ENCODE results near the gene SLU7.
"Not testable (repeated sequence)": the region's sequence is repeated elsewhere in the genome, so short reads cannot be mapped to it uniquely, and the experiment has no call there.

SLU7 gene

GRCh38 chr5:160449458-160449857, 30.6 kb upstream of the SLU7 start:
- Histone ChIP-seq H3K27me3 (ENCODE audit: insufficient read depth, low read length) (no peaks in the 10 kb centered on the region), H3K9ac (ENCODE audit: low read depth, low read length) (no peak overlapping the region), H3K27ac (ENCODE audit: low read depth, low read length) (no peak overlapping the region), H3K9me3 (ENCODE audit: insufficient read depth, low read depth, low read length) (no peaks in the 10 kb centered on the region), H3K4me1 (ENCODE audit: insufficient read depth, low read length) (no peaks in the 10 kb centered on the region), H3K36me3 (ENCODE audit: insufficient read depth, low read length) (no peaks in the 10 kb centered on the region), H3K4me3 (ENCODE audit: low read length) (no peak overlapping the region)
- WGBS: 95% methylated on average over 3 of the region's 3 CpGs

DNA sequence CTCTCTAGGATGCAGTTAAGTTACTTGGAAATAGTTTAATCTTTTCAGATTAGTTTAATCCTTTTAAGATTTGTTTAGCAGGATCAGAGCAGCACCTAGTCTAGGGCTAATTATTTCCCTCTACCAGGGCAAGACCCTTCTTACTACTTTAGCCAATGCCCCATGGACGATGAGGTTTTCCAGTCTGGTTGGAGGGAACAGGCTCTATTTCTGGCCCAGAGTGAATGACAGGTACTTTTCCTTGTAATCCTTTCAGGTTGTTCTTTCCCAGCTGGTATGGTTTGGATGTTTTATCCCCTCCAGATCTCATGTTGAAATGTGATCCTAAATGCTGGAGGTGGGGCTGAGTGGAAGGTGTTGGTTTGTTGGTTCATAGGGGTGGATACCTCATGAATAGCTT, 30.0 kb upstream of the SLU7 start:
- Histone ChIP-seq H3K36me3 (ENCODE audit: insufficient read depth, low read length) (no peaks in the 10 kb centered on the region), H3K4me1 (ENCODE audit: insufficient read depth, low read length) (no peaks in the 10 kb centered on the region), H3K4me3 (ENCODE audit: low read length) (no peak overlapping the region), H3K27me3 (ENCODE audit: insufficient read depth, low read length) (no peaks in the 10 kb centered on the region), H3K27ac (ENCODE audit: low read depth, low read length) (no peak overlapping the region), H3K9me3 (ENCODE audit: insufficient read depth, low read depth, low read length) (no peaks in the 10 kb centered on the region), H3K9ac (ENCODE audit: low read depth, low read length) (no peak overlapping the region)
- WGBS: 84% methylated on average over 1 of the region's 1 CpG

DNA sequence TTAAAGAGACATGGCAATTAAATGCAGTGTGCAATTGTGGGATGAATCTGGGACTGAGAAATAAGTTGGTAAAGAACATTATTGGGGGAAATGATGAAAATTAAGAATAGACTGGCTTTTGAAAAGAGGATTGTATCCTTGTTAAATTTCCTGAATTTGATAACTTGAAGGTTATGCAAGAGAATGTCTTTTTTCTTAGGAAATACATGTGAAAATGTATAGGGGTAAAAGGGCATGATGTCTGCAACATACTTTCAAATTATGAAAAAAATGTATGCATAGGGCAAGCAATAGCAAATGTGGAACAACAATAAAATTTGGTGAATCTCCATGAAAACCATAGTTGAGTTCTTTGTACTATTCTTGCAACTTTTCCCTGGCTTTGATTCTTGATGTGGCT, 26.9 kb upstream of the SLU7 start:
- no peak overlapping the region for H3K4me3 ChIP-seq (ENCODE audit: low read length)
- H3K36me3 ChIP-seq (ENCODE audit: insufficient read depth, low read length): no peaks in the 10 kb centered on the region
- no peak overlapping the region for H3K27ac ChIP-seq (ENCODE audit: low read depth, low read length)

DNA sequence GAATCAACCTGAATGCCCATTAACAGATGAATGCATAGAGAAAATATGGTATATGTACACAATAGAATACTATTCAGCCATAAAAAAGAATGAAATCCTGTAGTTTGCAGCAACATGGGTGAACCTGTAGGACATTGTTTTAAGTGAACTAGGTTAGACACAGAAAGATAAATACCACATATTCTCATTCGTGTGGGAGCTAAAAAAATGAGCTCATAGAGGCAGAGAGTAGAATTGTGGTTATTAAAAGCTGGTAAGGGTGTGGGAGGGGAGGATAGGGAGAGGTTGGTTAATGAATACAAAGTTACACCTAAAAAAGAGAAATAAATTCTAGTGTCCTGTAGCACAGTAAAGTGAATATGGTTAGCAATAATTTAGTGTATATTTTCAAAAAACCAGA, 26.3 kb upstream of the SLU7 start:
- no peak overlapping the region for H3K27ac ChIP-seq (ENCODE audit: low read depth, low read length)
- 100% methylated on average over 1 of the region's 1 CpG for WGBS
- no peak overlapping the region for H3K9ac ChIP-seq (ENCODE audit: low read depth, low read length)
- no peaks in the 10 kb centered on the region for H3K27me3 ChIP-seq (ENCODE audit: insufficient read depth, low read length)
- H3K4me3 ChIP-seq (ENCODE audit: low read length): no peak overlapping the region
- H3K4me1 ChIP-seq (ENCODE audit: insufficient read depth, low read length): no peaks in the 10 kb centered on the region; the same call in 1 of the 2 replicates
- no peaks in the 10 kb centered on the region for H3K36me3 ChIP-seq (ENCODE audit: insufficient read depth, low read length)
- H3K9me3 ChIP-seq (ENCODE audit: insufficient read depth, low read depth, low read length): no peaks in the 10 kb centered on the region

More for the DNA sequence above, 26.9 kb upstream of the SLU7 start:
- H3K27me3 ChIP-seq (ENCODE audit: insufficient read depth, low read length): no peaks in the 10 kb centered on the region
- no peaks in the 10 kb centered on the region for H3K9me3 ChIP-seq (ENCODE audit: insufficient read depth, low read depth, low read length)
- no peaks in the 10 kb centered on the region; the same call in 1 of the 2 replicates for H3K4me1 ChIP-seq (ENCODE audit: insufficient read depth, low read length)
- H3K9ac ChIP-seq (ENCODE audit: low read depth, low read length): no peak overlapping the region

DNA sequence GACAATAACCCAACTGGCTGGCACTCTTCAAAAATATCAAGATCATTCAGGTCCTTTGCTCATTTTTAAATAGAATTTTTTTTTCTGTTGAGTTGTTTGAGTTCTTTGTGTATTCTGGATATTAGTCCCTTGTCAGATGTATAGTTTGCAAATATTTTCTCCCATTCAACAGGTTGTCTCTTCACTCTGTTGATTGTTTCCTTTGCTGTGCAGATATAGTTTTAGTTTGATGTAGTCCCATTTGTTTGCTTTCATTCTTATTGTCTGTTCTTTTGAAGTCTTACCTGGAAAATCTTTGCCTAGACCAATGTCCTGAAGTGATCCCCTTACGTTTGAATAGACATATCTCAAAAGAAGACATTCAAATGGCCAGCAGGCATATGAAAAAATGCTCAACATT, 25.5 kb upstream of the SLU7 start:
- Histone ChIP-seq H3K27ac (ENCODE audit: low read depth, low read length) (no peak overlapping the region), H3K4me3 (ENCODE audit: low read length) (no peak overlapping the region), H3K9ac (ENCODE audit: low read depth, low read length) (no peak overlapping the region), H3K27me3 (ENCODE audit: insufficient read depth, low read length) (no peaks in the 10 kb centered on the region), H3K9me3 (ENCODE audit: insufficient read depth, low read depth, low read length) (no peaks in the 10 kb centered on the region), H3K36me3 (ENCODE audit: insufficient read depth, low read length) (no peaks in the 10 kb centered on the region), H3K4me1 (ENCODE audit: insufficient read depth, low read length) (no peaks in the 10 kb centered on the region; the same call in 1 of the 2 replicates)
- WGBS: 89% methylated on average over 1 of the region's 1 CpG

DNA sequence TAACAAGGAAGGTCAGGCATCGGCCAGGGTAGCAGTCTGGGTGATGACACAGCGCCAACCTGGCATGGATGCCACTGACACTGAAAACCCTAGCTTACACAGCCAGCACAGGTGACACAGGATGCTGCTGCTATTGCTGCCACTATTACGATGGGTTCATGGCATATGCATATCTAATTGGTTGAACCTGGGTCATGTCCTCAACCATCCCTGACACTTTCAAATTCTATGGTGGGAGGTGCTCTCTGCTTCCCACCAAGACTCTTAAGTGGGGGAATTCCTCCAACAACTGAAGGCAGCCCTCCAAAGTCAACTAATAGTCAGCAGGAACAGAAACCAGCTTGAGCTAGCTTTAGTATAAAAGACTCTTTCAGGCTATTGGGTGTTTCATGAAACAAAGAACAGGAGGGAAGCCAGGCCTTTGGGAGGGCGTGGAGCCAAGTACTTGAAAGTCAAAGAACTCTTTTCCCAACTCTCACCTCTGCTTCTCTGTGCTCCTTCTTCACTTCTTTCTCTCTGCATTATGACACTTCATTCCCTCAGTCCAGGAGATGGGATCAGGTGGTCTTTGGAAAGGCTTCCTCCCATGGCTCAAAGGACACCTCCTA, 24.0 kb upstream of the SLU7 start:
- no peaks in the 10 kb centered on the region for H3K27me3 ChIP-seq (ENCODE audit: insufficient read depth, low read length)
- no peak overlapping the region for H3K4me3 ChIP-seq (ENCODE audit: low read length)
- no peak overlapping the region for H3K27ac ChIP-seq (ENCODE audit: low read depth, low read length)
- H3K9me3 ChIP-seq (ENCODE audit: insufficient read depth, low read depth, low read length): no peaks in the 10 kb centered on the region
- H3K9ac ChIP-seq (ENCODE audit: low read depth, low read length): no peak overlapping the region
- WGBS: 92% methylated on average over 4 of the region's 4 CpGs
- no peaks in the 10 kb centered on the region for H3K36me3 ChIP-seq (ENCODE audit: insufficient read depth, low read length)
- H3K4me1 ChIP-seq (ENCODE audit: insufficient read depth, low read length): no peaks in the 10 kb centered on the region; the same call in 1 of the 2 replicates

DNA sequence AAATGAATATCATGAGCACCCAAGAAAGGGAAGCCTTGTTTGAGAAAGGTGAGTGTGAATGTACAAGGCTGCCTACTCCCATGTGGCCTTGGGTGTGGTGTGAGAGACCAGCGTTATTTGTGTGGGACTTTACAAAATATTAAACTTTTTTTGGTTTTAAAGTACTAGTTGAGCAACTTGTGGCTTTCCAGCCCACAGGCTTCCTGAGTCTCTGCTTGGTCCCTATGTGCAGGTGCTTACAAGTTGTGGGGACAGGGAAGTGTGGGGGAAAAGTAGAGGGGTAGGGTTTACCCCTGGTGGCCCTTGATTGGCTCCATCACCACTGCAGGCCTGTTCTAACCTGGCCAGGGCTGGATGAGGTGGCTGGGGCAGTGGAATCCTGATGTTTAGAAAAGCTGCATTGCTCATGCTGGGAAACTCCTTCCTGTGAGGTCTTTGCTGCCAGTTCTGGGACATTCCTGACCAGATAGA, 22.5 kb upstream of the SLU7 start:
- Histone ChIP-seq H3K36me3 (ENCODE audit: insufficient read depth, low read length) (no peaks in the 10 kb centered on the region), H3K9me3 (ENCODE audit: insufficient read depth, low read depth, low read length) (no peaks in the 10 kb centered on the region), H3K9ac (ENCODE audit: low read depth, low read length) (no peak overlapping the region), H3K4me3 (ENCODE audit: low read length) (no peak overlapping the region), H3K4me1 (ENCODE audit: insufficient read depth, low read length) (no peaks in the 10 kb centered on the region; the same call in 1 of the 2 replicates), H3K27ac (ENCODE audit: low read depth, low read length) (no peak overlapping the region), H3K27me3 (ENCODE audit: insufficient read depth, low read length) (no peaks in the 10 kb centered on the region)
- 75% methylated on average over 1 of the region's 1 CpG for WGBS

DNA sequence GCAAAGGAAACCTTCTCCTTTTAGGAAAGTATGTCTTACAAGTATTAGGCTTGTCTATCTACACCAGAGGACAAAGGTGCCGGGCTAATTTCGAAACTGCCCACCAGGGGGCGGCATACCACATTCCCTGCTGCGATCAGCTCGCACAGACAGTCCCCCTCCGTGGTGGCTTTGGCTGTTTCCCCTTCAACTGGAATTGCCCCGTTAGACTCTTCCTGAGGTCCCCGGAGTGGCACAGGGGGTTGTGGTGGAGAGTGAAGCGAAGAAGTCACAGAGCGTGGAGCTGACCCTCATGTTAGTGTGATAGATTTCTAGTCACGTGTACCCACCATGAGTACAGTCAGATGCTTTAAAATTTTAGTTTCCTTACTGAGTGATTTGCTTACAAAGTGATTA, 20.3 kb upstream of the SLU7 start:
- no peaks in the 10 kb centered on the region for H3K9me3 ChIP-seq (ENCODE audit: insufficient read depth, low read depth, low read length)
- H3K4me3 ChIP-seq (ENCODE audit: low read length): peak overlapping the region; percentile 48
- H3K36me3 ChIP-seq (ENCODE audit: insufficient read depth, low read length): no peaks in the 10 kb centered on the region
- H3K4me1 ChIP-seq (ENCODE audit: insufficient read depth, low read length): peaks cover 3% of the 10 kb centered on the region; the same call in 1 of the 2 replicates
- no peak overlapping the region for H3K9ac ChIP-seq (ENCODE audit: low read depth, low read length)
- WGBS: 14% methylated on average over 11 of the region's 11 CpGs
- no peak overlapping the region for H3K27ac ChIP-seq (ENCODE audit: low read depth, low read length)
- no peaks in the 10 kb centered on the region for H3K27me3 ChIP-seq (ENCODE audit: insufficient read depth, low read length)

GRCh38 chr5:160438316-160439204, 19.7 kb upstream of the SLU7 start:
- H3K4me3 ChIP-seq (ENCODE audit: low read length): peak overlapping the region; percentile 48
- H3K9ac ChIP-seq (ENCODE audit: low read depth, low read length): no peak overlapping the region
- H3K4me1 ChIP-seq (ENCODE audit: insufficient read depth, low read length): peaks cover 4% of the 10 kb centered on the region
- no peaks in the 10 kb centered on the region for H3K27me3 ChIP-seq (ENCODE audit: insufficient read depth, low read length)
- H3K27ac ChIP-seq (ENCODE audit: low read depth, low read length): no peak overlapping the region
- H3K9me3 ChIP-seq (ENCODE audit: insufficient read depth, low read depth, low read length): no peaks in the 10 kb centered on the region
- no peaks in the 10 kb centered on the region for H3K36me3 ChIP-seq (ENCODE audit: insufficient read depth, low read length)
- 13% methylated on average over 18 of the region's 18 CpGs for WGBS

- Histone ChIP-seq H3K9me3 (ENCODE audit: insufficient read depth, low read depth, low read length) (no peaks in the 10 kb centered on the region), H3K9ac (ENCODE audit: low read depth, low read length) (no peak overlapping the region), H3K27ac (ENCODE audit: low read depth, low read length) (no peak overlapping the region), H3K4me1 (ENCODE audit: insufficient read depth, low read length) (peaks cover 4% of the 10 kb centered on the region; the same call in 1 of the 2 replicates), H3K27me3 (ENCODE audit: insufficient read depth, low read length) (no peaks in the 10 kb centered on the region), H3K36me3 (ENCODE audit: insufficient read depth, low read length) (no peaks in the 10 kb centered on the region), H3K4me3 (ENCODE audit: low read length) (no peak overlapping the region)
These were observed 18.4 kb upstream of the SLU7 start for GRCh38 chr5:160437271-160437670.

GRCh38 chr5:160436661-160437060, 17.8 kb upstream of the SLU7 start:
- not testable (repeated sequence) for H3K4me1 ChIP-seq (ENCODE audit: insufficient read depth, low read length); H3K9me3 ChIP-seq (ENCODE audit: insufficient read depth, low read depth, low read length); H3K27ac ChIP-seq (ENCODE audit: low read depth, low read length); H3K9ac ChIP-seq (ENCODE audit: low read depth, low read length); H3K36me3 ChIP-seq (ENCODE audit: insufficient read depth, low read length); H3K4me3 ChIP-seq (ENCODE audit: low read length); H3K27me3 ChIP-seq (ENCODE audit: insufficient read depth, low read length)
- WGBS: 80% methylated on average over 6 of the region's 6 CpGs
